ENCODE measurements around the gene TTYH2. TPM values are rescaled to one million over a fixed set of nuclear protein-coding genes. Genes with fewer than 3 reads are reported as not detected.
A peak's percentile ranks its signal among the peaks of the same experiment; 100 is the strongest.

The TTYH2 gene
- total RNA-seq (10 to 100 TPM in 2 of 5 experiments, 1 to 10 TPM in 3; 5.5 to 15.8 (median 9.9) TPM), polyA plus RNA-seq (1 to 10 TPM; 1.9 to 2.0 TPM), total RNA-seq (7.3 reads per million, percentile 30 among the genes with 10 or more reads in this experiment)

GRCh38 chr17:74212913-74213791, at the start of gene TTYH2:
TSS of gene TTYH2 (plus strand) at chr17:74213571. CDS start at chr17:74213588, 17 bp downstream.
- H3K4me3 ChIP-seq (ENCODE audit: low read length), result peak within 1 kb of the TSS; percentile 62
- peak within 1 kb of the TSS; percentile 57 to 92 (median 82) for H3K27ac Mint-ChIP-seq
- H3K36me3 ChIP-seq (ENCODE audit: control insufficient read depth in 2 of 3, insufficient read depth in 3 of 3, low read length in 3 of 3), result peaks cover 0 to 21% (median 13%) of the 10 kb centered on the region in 3 experiments
- H3K9me3 Mint-ChIP-seq, result peaks cover 0 to 3% (median 0%) of the 10 kb centered on the region in 11 donors
- H3K27me3 ChIP-seq (ENCODE audit: control insufficient read depth in 2 of 2, insufficient read depth in 2 of 2, low read length in 2 of 2), result no peaks in the 10 kb centered on the region
- intact Hi-C loops (cut with micrococcal nuclease), result loop anchor here (1.0 to 5.0 kb wide), 8 partner anchors 10 to 319 kb away; partner anchors contain the start of genes RPL38 (in 2 of the 2) and CD300LB (in 1 of the 2)
- H3K4me3 Mint-ChIP-seq, result peak within 1 kb of the TSS; percentile 80 to 92 (median 91)
- peak; percentile 46 to 78 (median 55) for DNase-seq
- CTCF ChIA-PET, result interaction anchor here (0.7 to 1.7 kb wide), 7 partner anchors 10 to 155 kb away, joined by 3 to 9 read pairs (median 5); partner anchors contain the start of genes GPR142 and RPL38
- H3K9me3 ChIP-seq (ENCODE audit: control insufficient read depth in 2 of 3, low read length in 3 of 3), result no peaks in the 10 kb centered on the region
- H3K36me3 Mint-ChIP-seq, result peaks cover 0 to 15% (median 6%) of the 10 kb centered on the region in 5 donors
- peaks cover 23 to 37% of the 10 kb centered on the region in 2 donors for H3K4me1 ChIP-seq (ENCODE audit: control insufficient read depth in 2 of 2, insufficient read depth in 2 of 2, low read length in 2 of 2)
- H3K4me1 Mint-ChIP-seq, result peaks cover 27 to 51% (median 40%) of the 10 kb centered on the region in 7 donors
- H3K27ac ChIP-seq (ENCODE audit: low read depth, low read length), result peak within 1 kb of the TSS; percentile 55
- POLR2A ChIA-PET, result interaction anchor here (1.7 to 2.4 kb wide), 3 partner anchors 9 to 72 kb away, joined by 6 to 17 read pairs (median 16); partner anchors contain the start of gene RPL38
- H3K27me3 Mint-ChIP-seq, result peaks cover 0 to 5% (median 0%) of the 10 kb centered on the region in 5 donors
- peak; percentile 81 for ATAC-seq

- no peak for DNase-seq
- Mint-ChIP-seq H3K9me3 (peaks cover 0 to 2% (median 0%) of the 10 kb centered on the region in 11 donors), H3K4me3 (no peak overlapping the region), H3K27me3 (peaks cover 5 to 29% (median 20%) of the 10 kb centered on the region in 5 donors), H3K36me3 (no peaks in the 10 kb centered on the region), H3K27ac (no peak overlapping the region), H3K4me1 (no peaks in the 10 kb centered on the region)
- no peaks in the 10 kb centered on the region for H3K4me1 ChIP-seq (ENCODE audit: control insufficient read depth in 2 of 2, insufficient read depth in 2 of 2, low read length in 2 of 2)
- ChIA-PET CTCF (no interaction called here), POLR2A (no interaction called here)
- no peaks in the 10 kb centered on the region for H3K27me3 ChIP-seq (ENCODE audit: control insufficient read depth in 2 of 2, insufficient read depth in 2 of 2, low read length in 2 of 2)
- no peaks in the 10 kb centered on the region for H3K36me3 ChIP-seq (ENCODE audit: control insufficient read depth in 2 of 3, insufficient read depth in 3 of 3, low read length in 3 of 3)
- intact Hi-C loops (cut with micrococcal nuclease), result no loop called here
- ATAC-seq, result no peak
- no peak overlapping the region for H3K27ac ChIP-seq (ENCODE audit: low read depth, low read length)
- no peak overlapping the region for H3K4me3 ChIP-seq (ENCODE audit: low read length)
- H3K9me3 ChIP-seq (ENCODE audit: control insufficient read depth in 2 of 3, low read length in 3 of 3), result no peaks in the 10 kb centered on the region
Measured at GRCh38 chr17:74163836-74164235, 49.5 kb upstream of the TTYH2 start.

GRCh38 chr17:74164446-74165045, 48.8 kb upstream of the TTYH2 start:
- Mint-ChIP-seq H3K9me3 (peaks cover 0 to 1% (median 0%) of the 10 kb centered on the region in 11 donors), H3K36me3 (no peaks in the 10 kb centered on the region), H3K4me1 (no peaks in the 10 kb centered on the region), H3K27ac (no peak overlapping the region), H3K4me3 (no peak overlapping the region), H3K27me3 (peaks cover 8 to 32% (median 20%) of the 10 kb centered on the region in 5 donors)
- CTCF ChIA-PET, result no interaction called here
- intact Hi-C loops (cut with micrococcal nuclease), result no loop called here
- H3K4me3 ChIP-seq (ENCODE audit: low read length), result no peak overlapping the region
- no peak overlapping the region for H3K27ac ChIP-seq (ENCODE audit: low read depth, low read length)
- no peaks in the 10 kb centered on the region for H3K9me3 ChIP-seq (ENCODE audit: control insufficient read depth in 2 of 3, low read length in 3 of 3)
- H3K4me1 ChIP-seq (ENCODE audit: control insufficient read depth in 2 of 2, insufficient read depth in 2 of 2, low read length in 2 of 2), result no peaks in the 10 kb centered on the region
- POLR2A ChIA-PET, result no interaction called here
- no peak for DNase-seq
- ATAC-seq, result no peak
- no peaks in the 10 kb centered on the region for H3K27me3 ChIP-seq (ENCODE audit: control insufficient read depth in 2 of 2, insufficient read depth in 2 of 2, low read length in 2 of 2)
- no peaks in the 10 kb centered on the region for H3K36me3 ChIP-seq (ENCODE audit: control insufficient read depth in 2 of 3, insufficient read depth in 3 of 3, low read length in 3 of 3)

GRCh38 chr17:74165797-74166365, 47.5 kb upstream of the TTYH2 start:
- H3K4me3 Mint-ChIP-seq, result no peak overlapping the region
- Histone ChIP-seq H3K36me3 (ENCODE audit: control insufficient read depth in 2 of 3, insufficient read depth in 3 of 3, low read length in 3 of 3) (no peaks in the 10 kb centered on the region), H3K9me3 (ENCODE audit: control insufficient read depth in 2 of 3, low read length in 3 of 3) (no peaks in the 10 kb centered on the region), H3K27ac (ENCODE audit: low read depth, low read length) (no peak overlapping the region), H3K27me3 (ENCODE audit: control insufficient read depth in 2 of 2, insufficient read depth in 2 of 2, low read length in 2 of 2) (no peaks in the 10 kb centered on the region), H3K4me1 (ENCODE audit: control insufficient read depth in 2 of 2, insufficient read depth in 2 of 2, low read length in 2 of 2) (no peaks in the 10 kb centered on the region), H3K4me3 (ENCODE audit: low read length) (no peak overlapping the region)
- peaks cover 14 to 40% (median 22%) of the 10 kb centered on the region in 5 donors for H3K27me3 Mint-ChIP-seq
- no peaks in the 10 kb centered on the region for H3K9me3 Mint-ChIP-seq
- POLR2A ChIA-PET, result no interaction called here
- DNase-seq (no peak), ATAC-seq (no peak)
- H3K4me1 Mint-ChIP-seq, result no peaks in the 10 kb centered on the region
- no peaks in the 10 kb centered on the region for H3K36me3 Mint-ChIP-seq
- CTCF ChIA-PET, result no interaction called here
- no peak overlapping the region for H3K27ac Mint-ChIP-seq
- intact Hi-C loops (cut with micrococcal nuclease), result no loop called here

- Mint-ChIP-seq H3K9me3 (no peaks in the 10 kb centered on the region), H3K27ac (no peak overlapping the region), H3K4me3 (no peak overlapping the region), H3K36me3 (no peaks in the 10 kb centered on the region), H3K4me1 (no peaks in the 10 kb centered on the region), H3K27me3 (peaks cover 24 to 40% (median 31%) of the 10 kb centered on the region in 5 donors)
- ATAC-seq (no peak), DNase-seq (no peak)
- Histone ChIP-seq H3K36me3 (ENCODE audit: control insufficient read depth in 2 of 3, insufficient read depth in 3 of 3, low read length in 3 of 3) (no peaks in the 10 kb centered on the region), H3K27ac (ENCODE audit: low read depth, low read length) (no peak overlapping the region), H3K4me1 (ENCODE audit: control insufficient read depth in 2 of 2, insufficient read depth in 2 of 2, low read length in 2 of 2) (no peaks in the 10 kb centered on the region), H3K4me3 (ENCODE audit: low read length) (no peak overlapping the region), H3K27me3 (ENCODE audit: control insufficient read depth in 2 of 2, insufficient read depth in 2 of 2, low read length in 2 of 2) (no peaks in the 10 kb centered on the region), H3K9me3 (ENCODE audit: control insufficient read depth in 2 of 3, low read length in 3 of 3) (no peaks in the 10 kb centered on the region)
- ChIA-PET POLR2A (no interaction called here), CTCF (no interaction called here)
- intact Hi-C loops (cut with micrococcal nuclease), result no loop called here
Measured at GRCh38 chr17:74170924-74171323, 42.4 kb upstream of the TTYH2 start.

GRCh38 chr17:74172700-74173099, 40.7 kb upstream of the TTYH2 start:
- Mint-ChIP-seq H3K27ac (no peak overlapping the region), H3K27me3 (peaks cover 22 to 40% (median 31%) of the 10 kb centered on the region in 5 donors), H3K36me3 (no peaks in the 10 kb centered on the region), H3K9me3 (no peaks in the 10 kb centered on the region), H3K4me3 (no peak overlapping the region), H3K4me1 (peaks cover 0 to 3% (median 0%) of the 10 kb centered on the region in 7 donors)
- no peak for DNase-seq
- intact Hi-C loops (cut with micrococcal nuclease), result no loop called here
- ChIA-PET POLR2A (no interaction called here), CTCF (no interaction called here)
- Histone ChIP-seq H3K27ac (ENCODE audit: low read depth, low read length) (no peak overlapping the region), H3K9me3 (ENCODE audit: control insufficient read depth in 2 of 3, low read length in 3 of 3) (no peaks in the 10 kb centered on the region), H3K36me3 (ENCODE audit: control insufficient read depth in 2 of 3, insufficient read depth in 3 of 3, low read length in 3 of 3) (no peaks in the 10 kb centered on the region), H3K4me1 (ENCODE audit: control insufficient read depth in 2 of 2, insufficient read depth in 2 of 2, low read length in 2 of 2) (no peaks in the 10 kb centered on the region), H3K4me3 (ENCODE audit: low read length) (no peak overlapping the region), H3K27me3 (ENCODE audit: control insufficient read depth in 2 of 2, insufficient read depth in 2 of 2, low read length in 2 of 2) (no peaks in the 10 kb centered on the region)
- ATAC-seq, result no peak

Data from naive thymus-derived CD4-positive, alpha-beta T cell (primary cell).